ENCODE data around the gene ZNF423.
A peak's percentile ranks its signal among the peaks of the same experiment; 100 is the strongest.

The ZNF423 gene

GRCh38 chr16:49467540-49468372 lies 388.2 kb downstream of the ZNF423 start:
- no peak for DNase-seq (ENCODE audit: low read depth in 1 of 2, low spot score in 1 of 2)

GRCh38 chr16:49466881-49467280 lies 389.0 kb downstream of the ZNF423 start:
- DNase-seq (ENCODE audit: low read depth in 1 of 2, low spot score in 1 of 2) = no peak

- no peak for DNase-seq (ENCODE audit: low read depth in 1 of 2, low spot score in 1 of 2)
Measured at GRCh38 chr16:49466529-49466831, 389.4 kb downstream of the ZNF423 start.

GRCh38 chr16:49465661-49466528 lies 390.0 kb downstream of the ZNF423 start:
- no peak for DNase-seq (ENCODE audit: low read depth in 1 of 2, low spot score in 1 of 2)

- no peak for DNase-seq (ENCODE audit: low read depth in 1 of 2, low spot score in 1 of 2)
Measured at GRCh38 chr16:49464877-49465504, 390.9 kb downstream of the ZNF423 start.

DNA sequence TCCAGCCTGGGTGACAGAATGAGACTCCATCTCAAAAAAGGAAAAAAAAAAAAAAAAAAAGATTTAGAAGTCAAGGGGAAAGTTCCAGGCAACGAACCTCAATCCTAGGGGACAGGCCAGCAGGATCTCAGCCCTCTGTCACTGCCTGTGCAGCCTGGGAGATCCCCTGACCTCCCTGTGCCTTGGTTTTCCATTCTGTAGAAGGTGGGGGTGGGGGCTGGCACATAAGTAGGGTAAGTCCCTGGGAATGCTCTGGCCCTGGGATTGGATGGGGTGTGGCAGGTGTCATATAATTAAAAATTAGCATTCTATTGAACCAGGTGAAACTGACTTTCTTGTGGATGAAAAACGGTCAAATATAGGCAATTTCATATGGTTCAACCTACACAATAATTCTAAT lies 391.8 kb downstream of the ZNF423 start:
- no peak for DNase-seq (ENCODE audit: low read depth in 1 of 2, low spot score in 1 of 2)

GRCh38 chr16:49463529-49463928 lies 392.4 kb downstream of the ZNF423 start:
- peak; percentile 46 to 47 for DNase-seq (ENCODE audit: low read depth in 1 of 2, low spot score in 1 of 2)

GRCh38 chr16:49462989-49463371 lies 392.9 kb downstream of the ZNF423 start:
- no peak for DNase-seq (ENCODE audit: low read depth in 1 of 2, low spot score in 1 of 2)

GRCh38 chr16:49462362-49462988 lies 393.4 kb downstream of the ZNF423 start:
- DNase-seq (ENCODE audit: low read depth in 1 of 2, low spot score in 1 of 2) = no peak

DNA sequence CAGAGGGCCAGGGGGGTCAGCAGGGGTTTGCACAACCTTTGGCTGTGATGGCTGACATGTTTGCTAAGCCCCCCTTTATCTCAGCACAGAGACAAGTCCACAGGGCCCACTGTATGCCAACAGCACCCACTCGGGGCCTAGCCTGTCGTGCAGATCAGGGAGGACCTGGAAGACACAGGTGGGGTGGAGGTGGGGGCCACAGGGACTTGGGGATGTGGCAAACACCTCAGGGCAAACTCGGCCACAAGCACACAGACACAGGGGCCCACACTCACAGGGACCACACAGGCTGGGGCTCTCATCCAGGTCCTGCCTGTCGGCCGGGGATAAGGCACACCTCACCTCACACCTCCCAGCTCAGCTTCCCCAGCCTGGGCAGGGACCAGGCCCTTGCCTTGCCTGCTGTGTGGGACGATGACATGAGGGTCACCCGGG lies 394.4 kb downstream of the ZNF423 start:
- DNase-seq (ENCODE audit: low read depth in 1 of 2, low spot score in 1 of 2) = no peak

GRCh38 chr16:49460786-49461470 lies 395.0 kb downstream of the ZNF423 start:
- no peak for DNase-seq (ENCODE audit: low read depth in 1 of 2, low spot score in 1 of 2)

GRCh38 chr16:49459953-49460735 lies 395.8 kb downstream of the ZNF423 start:
- no peak for DNase-seq (ENCODE audit: low read depth in 1 of 2, low spot score in 1 of 2)

DNA sequence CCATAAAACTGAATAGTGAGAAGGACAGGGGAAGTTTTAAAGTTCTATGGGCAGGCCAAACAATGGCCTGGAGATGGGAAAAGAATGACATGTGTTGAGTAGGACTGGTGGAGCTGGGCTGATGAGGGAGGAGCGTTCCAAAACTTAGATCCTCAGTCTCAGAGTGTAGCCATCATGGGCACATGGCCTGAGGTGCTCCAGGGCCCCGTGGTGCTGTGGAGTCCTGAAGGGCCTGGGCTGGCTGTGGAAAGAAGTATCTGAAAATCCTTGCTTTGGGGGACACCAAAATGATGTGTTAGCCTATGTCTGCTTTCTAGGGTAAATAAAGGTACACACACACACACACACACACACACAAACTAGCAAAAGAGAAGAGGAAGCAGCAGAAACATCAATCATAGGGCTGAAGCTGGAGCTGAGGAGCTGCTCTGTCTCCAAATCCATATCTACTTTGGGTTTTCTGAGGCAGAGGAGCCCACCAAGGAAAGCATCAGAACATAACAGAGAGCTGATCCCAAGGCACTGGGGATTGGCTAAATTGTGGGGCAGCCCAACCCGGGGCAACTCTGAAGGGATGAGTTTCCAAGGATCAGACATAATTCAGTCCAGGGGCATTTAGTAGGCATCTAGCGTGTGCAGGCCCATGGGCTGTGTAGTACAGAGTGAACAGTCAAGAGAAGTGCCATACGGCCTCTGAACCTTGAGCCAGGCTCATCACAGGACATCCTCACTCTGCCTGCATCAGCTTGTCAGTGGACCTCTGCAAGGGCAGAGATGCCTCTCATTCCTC lies 397.1 kb downstream of the ZNF423 start:
- no peak for DNase-seq (ENCODE audit: low read depth in 1 of 2, low spot score in 1 of 2)

GRCh38 chr16:49458243-49458642 lies 397.7 kb downstream of the ZNF423 start:
- DNase-seq (ENCODE audit: low read depth in 1 of 2, low spot score in 1 of 2) = no peak

DNA sequence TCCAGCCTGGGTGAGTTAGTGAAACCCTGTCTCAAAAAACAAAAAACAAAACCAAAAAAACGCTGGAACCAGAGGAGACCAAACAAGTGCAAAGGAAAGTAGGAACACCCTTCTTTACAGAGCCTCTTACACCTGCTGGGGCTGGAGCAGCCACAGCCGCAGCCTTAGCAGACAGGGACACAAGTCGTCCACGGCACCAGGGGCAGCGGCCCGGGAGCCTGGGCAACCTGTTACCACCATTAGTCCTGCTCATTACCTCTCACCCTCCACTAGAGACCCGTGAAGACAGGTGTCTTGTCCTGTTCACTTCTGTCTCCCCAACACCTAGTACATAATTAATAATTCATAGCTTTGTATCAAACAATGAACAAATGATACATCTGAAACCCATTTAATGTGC lies 398.7 kb downstream of the ZNF423 start:
- no peak for DNase-seq (ENCODE audit: low read depth in 1 of 2, low spot score in 1 of 2)

GRCh38 chr16:49456763-49457162 lies 399.1 kb downstream of the ZNF423 start:
- DNase-seq (ENCODE audit: low read depth in 1 of 2, low spot score in 1 of 2) = no peak

DNA sequence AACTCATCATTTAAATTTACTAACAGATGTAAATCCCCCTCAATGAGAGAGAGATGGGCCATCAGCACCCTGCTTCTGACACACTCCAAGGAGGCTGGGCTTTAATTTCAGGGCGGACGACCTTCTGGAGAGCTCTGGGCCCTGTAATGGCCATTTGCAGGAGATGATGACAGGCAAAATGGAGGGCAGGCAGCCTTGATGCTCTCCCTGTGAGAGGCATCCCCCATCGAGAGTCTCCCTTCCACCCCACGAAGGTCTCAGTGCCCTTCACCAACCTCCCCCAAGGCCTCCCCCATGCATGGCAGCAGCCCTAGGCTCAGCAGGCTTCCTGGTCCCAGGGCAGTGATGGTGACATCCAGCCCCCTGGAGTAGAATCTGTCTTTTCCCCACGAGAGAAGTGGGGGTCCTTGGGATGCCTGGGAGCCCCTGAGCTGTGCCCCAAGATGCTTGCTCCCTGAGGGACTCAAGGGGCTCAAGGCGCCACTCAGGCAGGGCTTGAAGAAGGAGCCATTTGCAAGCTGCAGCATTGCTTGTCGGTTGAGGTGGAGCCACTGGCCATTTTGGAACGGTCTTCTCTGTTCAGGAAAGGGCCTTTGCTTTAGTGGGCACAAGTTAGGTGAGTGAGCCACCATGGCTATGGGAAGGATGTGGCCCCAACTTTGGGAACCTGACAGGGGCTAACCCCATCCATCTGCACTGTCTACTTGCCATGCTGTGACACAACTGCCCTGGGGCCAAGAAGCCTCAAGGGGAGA lies 399.7 kb downstream of the ZNF423 start:
- DNase-seq (ENCODE audit: low read depth in 1 of 2, low spot score in 1 of 2) = no peak

GRCh38 chr16:49455181-49455990 lies 400.5 kb downstream of the ZNF423 start:
- DNase-seq (ENCODE audit: low read depth in 1 of 2, low spot score in 1 of 2) = no peak

Measured in activated T-helper 1 cell treated with anti-CD3 and anti-CD28 coated beads, Interleukin-2, amount 50 U/mL, for 16 hours (primary cell).